Right lobe of liver (tissue), 6 donors: ENCODE data around the gene RPP21. TPM values are rescaled to one million over a fixed set of nuclear protein-coding genes. Genes with fewer than 3 reads are reported as not detected.

Source experiments
- ATAC-seq, 4 donors: fragments of 200-7000 bp; cut with Tn5 transposase; one replicate each; pipeline ENCODE4 v1.9.1; 2020; ENCODE audit warnings: mild to moderate bottlenecking in 4 of 4, moderate library complexity in 4 of 4
- DNase-seq, 3 donors: peaks; one replicate each; pipeline ENCODE4 v3.0.0-alpha.2; 2020
- H3K27ac ChIP-seq, 3 donors: fragments of 200-600 bp; one replicate each; pipeline ENCODE4 v1.8.0; 2022
- H3K27me3 ChIP-seq, 2 donors: fragments of 200-600 bp; one replicate each; pipeline ENCODE4 v1.8.0; 2022
- H3K36me3 ChIP-seq, 4 donors: fragments of 200-600 bp; sonication (generic) in 1 of 4; one replicate each; pipeline versions ENCODE4 v1.5.1 to v1.8.0; 2017 to 2022; ENCODE audit warnings: control low read depth in 1 of 4
- H3K4me1 ChIP-seq, 4 donors: fragments of 200-600 bp; sonication (generic) in 1 of 4; one replicate each; pipeline versions ENCODE4 v1.5.1 to v1.8.0; 2017 to 2022; ENCODE audit warnings: control low read depth in 1 of 4
- H3K4me3 ChIP-seq, 3 donors: fragments of 200-600 bp; one replicate each; pipeline ENCODE4 v1.8.0; 2022
- H3K9me3 ChIP-seq, 4 donors: fragments of 200-600 bp; sonication (generic) in 1 of 4; one replicate each; pipeline versions ENCODE4 v1.5.1 to v1.8.0; 2017 to 2022; ENCODE audit warnings: control low read depth in 1 of 4
- POLR2A ChIP-seq: fragments of 450-650 bp; IDR thresholded peaks from one replicate; pipeline ENCODE4 v1.6.1; 2017; ENCODE audit warnings: antibody characterized with exemption, mild to moderate bottlenecking
- WGBS: methylation state at CpG from one replicate; pipeline ENCODE4 v1.1.6; 2018; ENCODE audit warnings: low coverage, low lambda C conversion rate; ENCODE audit not compliant: insufficient coverage; ENCODE audit errors: missing lambda C conversion rate; 5-methylcytosine and 5-hydroxymethylcytosine counted together
- intact Hi-C, 2 donors: fragments of 100-400 bp; cut with DNase I; formaldehyde crosslinking; loops; one replicate each; pipeline versions ENCODE4 v1.11.2 to v1.14.1; 2022
- total RNA-seq, 6 experiments: library from RNA; depleted of rRNA in 2 of 6; stranded (reverse); fragments of >200 nt in 2 of 6; fragmentation: NEBNext Ultra II Directional in 3 of 6; extraction: Animal tissue kit (Norgen Biotek cat#: 25700) in 3 of 6; gene quantifications; one replicate each; pipeline versions ENCODE4 v1.1.0 to v1.2.4, GENCODE V29; 2016 to 2023
- TF ChIP-seq, protein P1 (sequence below), 4 donors: fragments of 200-600 bp in 3 of 4; fragments of 450-650 bp in 1 of 4; IDR thresholded peaks; one replicate each; pipeline versions ENCODE4 v1.5.1 to v1.8.0; 2016 to 2022; ENCODE audit warnings: antibody characterized with exemption in 4 of 4, mild to moderate bottlenecking in 2 of 4
- donor health status: DM: no; HTN: yes; CAD: no.
- donor health status: DM: no; HTN: no; CAD: no.
- donor health status: DM: no; HTN: no; CAD: no.
- donor health status: DM: no; HTN: yes; CAD: no.
- donor health status: DM: no; HTN: yes; CAD: no.

The RPP21 gene
- total RNA-seq, 6 experiments from 2014 or later: 13.8 to 49.5 (median 16.3) TPM

DNA sequence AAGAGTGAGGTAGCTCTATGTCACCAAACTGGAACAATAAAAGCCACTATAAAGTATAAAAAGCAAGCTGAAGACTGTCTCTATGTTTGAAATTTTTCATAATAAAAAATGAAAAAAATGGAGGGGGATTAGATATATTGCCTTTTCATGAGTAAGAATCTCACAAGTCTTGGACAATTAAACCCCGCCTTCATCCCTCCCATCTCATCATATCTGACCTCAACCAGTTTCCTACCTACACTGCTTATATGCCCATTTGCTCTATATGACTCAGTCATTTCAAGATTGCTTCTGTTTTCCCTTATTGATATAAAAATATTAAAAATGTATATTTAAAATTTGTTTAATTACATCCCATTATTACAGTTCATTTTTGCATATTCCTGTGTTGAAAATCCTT, 21.1 kb upstream of the RPP21 start:
- ATAC-seq (no peak), DNase-seq (no peak)
- peaks cover 0 to 29% (median 4%) of the 10 kb centered on the region in 4 donors for H3K4me1 ChIP-seq
- WGBS: 100% methylated on average over 1 of the region's 1 CpG
- no peak overlapping the region for H3K27ac ChIP-seq
- no peaks in the 10 kb centered on the region for H3K9me3 ChIP-seq
- no peak for TF ChIP-seq POLR2A
- TF ChIP-seq, protein P1, sequence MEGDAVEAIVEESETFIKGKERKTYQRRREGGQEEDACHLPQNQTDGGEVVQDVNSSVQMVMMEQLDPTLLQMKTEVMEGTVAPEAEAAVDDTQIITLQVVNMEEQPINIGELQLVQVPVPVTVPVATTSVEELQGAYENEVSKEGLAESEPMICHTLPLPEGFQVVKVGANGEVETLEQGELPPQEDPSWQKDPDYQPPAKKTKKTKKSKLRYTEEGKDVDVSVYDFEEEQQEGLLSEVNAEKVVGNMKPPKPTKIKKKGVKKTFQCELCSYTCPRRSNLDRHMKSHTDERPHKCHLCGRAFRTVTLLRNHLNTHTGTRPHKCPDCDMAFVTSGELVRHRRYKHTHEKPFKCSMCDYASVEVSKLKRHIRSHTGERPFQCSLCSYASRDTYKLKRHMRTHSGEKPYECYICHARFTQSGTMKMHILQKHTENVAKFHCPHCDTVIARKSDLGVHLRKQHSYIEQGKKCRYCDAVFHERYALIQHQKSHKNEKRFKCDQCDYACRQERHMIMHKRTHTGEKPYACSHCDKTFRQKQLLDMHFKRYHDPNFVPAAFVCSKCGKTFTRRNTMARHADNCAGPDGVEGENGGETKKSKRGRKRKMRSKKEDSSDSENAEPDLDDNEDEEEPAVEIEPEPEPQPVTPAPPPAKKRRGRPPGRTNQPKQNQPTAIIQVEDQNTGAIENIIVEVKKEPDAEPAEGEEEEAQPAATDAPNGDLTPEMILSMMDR (IDR thresholded peaks at IDR 0.05): no peak
- H3K27me3 ChIP-seq: no peaks in the 10 kb centered on the region
- intact Hi-C loops: no loop called here
- H3K36me3 ChIP-seq: no peaks in the 10 kb centered on the region
- H3K4me3 ChIP-seq: no peak overlapping the region

DNA sequence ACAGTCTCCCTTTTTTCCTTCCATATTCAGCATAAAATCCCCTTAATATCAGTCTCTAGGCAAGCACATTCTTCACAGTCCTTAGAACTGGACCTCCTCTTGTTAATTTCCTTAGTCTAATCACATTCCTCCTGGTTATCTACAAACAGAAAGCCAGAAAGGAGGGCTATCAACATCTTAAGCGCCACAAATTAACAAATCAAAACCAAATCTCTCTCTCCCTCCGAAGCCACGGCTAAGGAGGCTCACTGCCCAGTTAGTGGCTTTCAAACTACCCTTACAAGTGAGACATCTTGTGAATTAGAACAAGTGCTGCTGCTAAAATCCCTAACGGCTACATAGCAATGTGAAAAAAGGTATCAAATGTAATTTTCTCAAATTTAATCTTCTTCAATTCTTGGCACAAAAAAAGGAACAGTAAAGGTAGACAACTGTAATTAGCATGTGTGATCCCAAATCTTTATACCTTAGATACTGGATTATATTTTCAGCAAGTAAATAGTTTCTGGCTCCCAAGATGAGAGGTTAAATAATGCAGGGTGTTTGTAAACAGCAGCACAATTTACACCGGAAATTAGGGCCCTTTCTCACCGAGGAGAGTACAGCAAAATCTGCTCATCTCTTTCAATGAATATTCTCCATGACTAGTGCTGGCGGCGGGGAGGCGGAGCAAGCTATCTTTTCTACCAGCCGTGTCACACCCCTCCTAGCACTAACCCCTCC, 19.6 kb upstream of the RPP21 start:
- ATAC-seq (peak; percentile 31 to 55 (median 50)), DNase-seq (peak in 2 of 3 donors; percentile 56 to 63)
- Histone ChIP-seq H3K4me3 (peak overlapping the region; percentile 66 to 97 (median 80)), H3K27ac (peak overlapping the region in 1 of 3 donors; percentile 96), H3K9me3 (no peaks in the 10 kb centered on the region), H3K4me1 (peaks cover 0 to 29% (median 4%) of the 10 kb centered on the region in 4 donors), H3K36me3 (peaks cover 0 to 10% (median 0%) of the 10 kb centered on the region in 4 donors), H3K27me3 (no peaks in the 10 kb centered on the region)
- TF ChIP-seq, protein P1 (IDR thresholded peaks at IDR 0.05): no peak
- TF ChIP-seq POLR2A: no peak
- 8% methylated on average over 8 of the region's 10 CpGs for WGBS
- intact Hi-C loops: no loop called here

GRCh38 chr6:30325873-30326525, 19.0 kb upstream of the RPP21 start:
- WGBS: under 1% methylated on average over 19 of the region's 29 CpGs
- DNase-seq (no peak), ATAC-seq (peak; percentile 78 to 83 (median 80))
- H3K36me3 ChIP-seq: peaks cover 0 to 17% (median 0%) of the 10 kb centered on the region in 4 donors
- H3K4me3 ChIP-seq: peak overlapping the region; percentile 66 to 97 (median 80)
- peaks cover 0 to 29% (median 4%) of the 10 kb centered on the region in 4 donors for H3K4me1 ChIP-seq
- H3K27ac ChIP-seq: peak overlapping the region; percentile 92 to 96 (median 96)
- H3K27me3 ChIP-seq: no peaks in the 10 kb centered on the region
- intact Hi-C loops: no loop called here
- no peaks in the 10 kb centered on the region for H3K9me3 ChIP-seq
- no peak for TF ChIP-seq POLR2A
- TF ChIP-seq, protein P1 (IDR thresholded peaks at IDR 0.05): no peak

GRCh38 chr6:30326526-30327231, 18.3 kb upstream of the RPP21 start, which contains the start of gene TRIM39:
TRIM39 (plus strand) TSS chr6:30326927; CDS start chr6:30329318, 2,391 bp downstream.
- intact Hi-C loops: no loop called here
- Histone ChIP-seq H3K9me3 (no peaks in the 10 kb centered on the region), H3K4me3 (peak within 1 kb of the TSS; percentile 66 to 97 (median 80)), H3K27me3 (no peaks in the 10 kb centered on the region), H3K27ac (peak within 1 kb of the TSS; percentile 92 to 96 (median 96)), H3K4me1 (peaks cover 0 to 29% (median 4%) of the 10 kb centered on the region in 4 donors), H3K36me3 (peaks cover 0 to 18% (median 0%) of the 10 kb centered on the region in 4 donors)
- WGBS: 0% methylated on average over 16 of the region's 90 CpGs
- DNase-seq (peak; percentile 91 to 94 (median 92)), ATAC-seq (peak; percentile 84 to 89 (median 87))
- TF ChIP-seq, protein P1 (IDR thresholded peaks at IDR 0.05): peak in 1 of 4 donors; percentile 9
- peak; percentile 87 for TF ChIP-seq POLR2A
